HepG2 (cell line): Measurements from ENCODE around the gene CRYM. TPM values are rescaled to one million over a fixed set of nuclear protein-coding genes. Genes with fewer than 3 reads are reported as not detected.
A peak's percentile ranks its signal among the peaks of the same experiment; 100 is the strongest.

Source experiments
- ATF7-NPFF ChIP-seq: sonication (generic); formaldehyde crosslinking; IDR thresholded peaks from 2 replicates; pipeline ENCODE4 v1.8.1; 2023; ENCODE audit warnings: mild to moderate bottlenecking, low read depth, missing genetic modification reagents, moderate library complexity
- FIP1L1 ChIP-seq: fragments of 200-400 bp; formaldehyde crosslinking; IDR thresholded peaks from 2 replicates; pipeline ENCODE4 v1.6.1; 2018; ENCODE audit warnings: low read depth, mild to moderate bottlenecking, low read length, moderate library complexity, borderline replicate concordance; ENCODE audit not compliant: insufficient read depth
- FOXM1 ChIP-seq: sonication (generic); formaldehyde crosslinking; IDR thresholded peaks from 2 replicates; pipeline ENCODE4 v1.5.0; 2020; ENCODE audit warnings: missing genetic modification reagents
- FOXP1 ChIP-seq, 2 experiments: fragments of 450-650 bp in 1 of 2; IDR thresholded peaks; 2 replicates each; pipeline ENCODE4 v1.6.1; 2017 to 2018; ENCODE audit warnings: antibody characterized with exemption in 1 of 2
- GPN1 ChIP-seq: sonication (generic); formaldehyde crosslinking; IDR thresholded peaks from 2 replicates; pipeline ENCODE4 v1.5.1; 2020; ENCODE audit warnings: missing genetic modification reagents, borderline replicate concordance
- HMG20A ChIP-seq: IDR thresholded peaks from 2 replicates; pipeline ENCODE4 v1.6.1; 2016; ENCODE audit warnings: borderline replicate concordance
- IRX3 ChIP-seq: sonication (generic); formaldehyde crosslinking; IDR thresholded peaks from 2 replicates; pipeline ENCODE4 v1.8.1; 2023; ENCODE audit warnings: mild to moderate bottlenecking, low read depth, missing genetic modification reagents, borderline replicate concordance
- NFYB ChIP-seq: sonication (generic); formaldehyde crosslinking; IDR thresholded peaks from 2 replicates; pipeline ENCODE4 v1.4.0; 2020; ENCODE audit warnings: missing genetic modification reagents
- NFYC ChIP-seq: IDR thresholded peaks from 2 replicates; pipeline ENCODE4 v1.6.1; 2016; ENCODE audit warnings: missing genetic modification reagents, missing compliant biosample characterization
- PITX1 ChIP-seq: sonication (generic); formaldehyde crosslinking; IDR thresholded peaks from 2 replicates; pipeline ENCODE4 v1.5.1; 2020; ENCODE audit warnings: mild to moderate bottlenecking, missing genetic modification reagents
- SP140L ChIP-seq: sonication (generic); formaldehyde crosslinking; IDR thresholded peaks from 2 replicates; pipeline ENCODE4 v1.4.0; 2020; ENCODE audit warnings: missing genetic modification reagents, borderline replicate concordance
- ZBTB38 ChIP-seq: sonication (generic); formaldehyde crosslinking; IDR thresholded peaks from 2 replicates; pipeline ENCODE4 v1.5.1; 2020; ENCODE audit warnings: mild to moderate bottlenecking, missing genetic modification reagents
- ZBTB42 ChIP-seq: sonication (generic); formaldehyde crosslinking; IDR thresholded peaks from 2 replicates; pipeline ENCODE4 v1.5.0; 2020; ENCODE audit warnings: mild to moderate bottlenecking, missing genetic modification reagents
- ZNF10 ChIP-seq: sonication (generic); formaldehyde crosslinking; IDR thresholded peaks from 2 replicates; pipeline ENCODE4 v1.4.0; 2020; ENCODE audit warnings: mild to moderate bottlenecking, low read depth, missing genetic modification reagents, borderline replicate concordance
- ZNF281 ChIP-seq: sonication (generic); formaldehyde crosslinking; IDR thresholded peaks from 2 replicates; pipeline ENCODE4 v1.4.0; 2020; ENCODE audit warnings: missing genetic modification reagents, borderline replicate concordance
- ZNF317 ChIP-seq: sonication (generic); formaldehyde crosslinking; IDR thresholded peaks from 2 replicates; pipeline ENCODE4 v1.5.0; 2020; ENCODE audit warnings: mild to moderate bottlenecking, missing genetic modification reagents
- ZNF333 ChIP-seq: sonication (generic); formaldehyde crosslinking; IDR thresholded peaks from 2 replicates; pipeline ENCODE4 v1.4.0; 2020; ENCODE audit warnings: mild to moderate bottlenecking, missing genetic modification reagents, borderline replicate concordance
- ZNF354B ChIP-seq: sonication (generic); formaldehyde crosslinking; IDR thresholded peaks from 2 replicates; pipeline ENCODE4 v1.8.0; 2022; ENCODE audit warnings: mild to moderate bottlenecking, missing genetic modification reagents
- ZNF414 ChIP-seq: sonication (generic); formaldehyde crosslinking; IDR thresholded peaks from 2 replicates; pipeline ENCODE4 v1.5.0; 2020; ENCODE audit warnings: missing genetic modification reagents
- ZNF562 ChIP-seq: sonication (generic); formaldehyde crosslinking; IDR thresholded peaks from 2 replicates; pipeline ENCODE4 v1.8.0; 2022; ENCODE audit warnings: missing genetic modification reagents, borderline replicate concordance
- ZNF569 ChIP-seq: sonication (generic); formaldehyde crosslinking; IDR thresholded peaks from 2 replicates; pipeline ENCODE4 v1.5.0; 2020; ENCODE audit warnings: mild to moderate bottlenecking, missing genetic modification reagents, moderate library complexity, borderline replicate concordance
- ZNF570 ChIP-seq: sonication (generic); formaldehyde crosslinking; IDR thresholded peaks from 2 replicates; pipeline ENCODE4 v1.4.0; 2020; ENCODE audit warnings: mild to moderate bottlenecking, missing genetic modification reagents, borderline replicate concordance
- ZNF841 ChIP-seq: sonication (generic); formaldehyde crosslinking; IDR thresholded peaks from 2 replicates; pipeline ENCODE4 v1.8.1; 2023; ENCODE audit warnings: missing genetic modification reagents, borderline replicate concordance
- polyA plus RNA-seq, 8 experiments: library from polyadenylated mRNA; depleted of rRNA in 3 of 8; stranded (reverse) in 7 of 8; unstranded in 1 of 8; fragments of >200 nt; fragmentation: Illumina TruSeq in 4 of 8; extraction: Trizol in 4 of 8; gene quantifications; 2 replicates each; pipeline versions ENCODE4 v1.2.1 to v1.2.3, GENCODE V29; 2011 to 2016; ENCODE audit warnings: low read depth in 4 of 8, missing spikeins in 1 of 8, mixed read lengths in 1 of 8; ENCODE audit not compliant: insufficient read depth in 1 of 8
- total RNA-seq, 5 experiments: library from RNA; depleted of rRNA; stranded (reverse); fragments of >200 nt; fragmentation: Illumina TruSeq; extraction: Trizol; gene quantifications; 2 replicates each; pipeline ENCODE4 v1.2.3, GENCODE V29; 2016; ENCODE audit warnings: low read depth in 1 of 5
- TF ChIP-seq, protein P1 (sequence below): sonication (generic); formaldehyde crosslinking; IDR thresholded peaks from 2 replicates; pipeline ENCODE4 v1.4.0; 2020; ENCODE audit warnings: mild to moderate bottlenecking, missing genetic modification reagents
- TF ChIP-seq, protein P2 (sequence below): sonication (generic); formaldehyde crosslinking; IDR thresholded peaks from 2 replicates; pipeline ENCODE4 v1.4.0; 2020; ENCODE audit warnings: missing genetic modification reagents, borderline replicate concordance

CRYM gene
- total and polyA plus RNA-seq, 2 of the 13 experiments (the other 11 are each of a cell fraction or from before 2014, with no cell fraction given): 1.9 to 2.2 TPM

GRCh38 chr16:21277927-21278706 lies at the start of gene CRYM (continued):
- TF ChIP-seq ZNF317 (CRISPR knock-in tag) (no peak), FIP1L1 (no peak), IRX3 (CRISPR knock-in tag) (peak; percentile 74; the same call in 1 of the 2 replicates), ZNF281 (CRISPR knock-in tag) (peak; percentile 72; the same call in 1 of the 2 replicates), ZNF10 (CRISPR knock-in tag) (no peak), ZNF354B (CRISPR knock-in tag) (no peak), GPN1 (CRISPR knock-in tag) (no peak), ZNF569 (CRISPR knock-in tag) (no peak), PITX1 (CRISPR knock-in tag) (peak; percentile 67), NFYC (CRISPR knock-in tag) (no peak; the same call in 1 of the 2 replicates), ZBTB38 (CRISPR knock-in tag) (peak; percentile 90), ATF7-NPFF (no peak; the same call in 1 of the 2 replicates), ZNF414 (CRISPR knock-in tag) (peak; percentile 60), HMG20A (CRISPR knock-in tag) (peak; percentile 13; the same call in 1 of the 2 replicates), FOXM1 (CRISPR knock-in tag) (no peak), ZBTB42 (CRISPR knock-in tag) (no peak), ZNF570 (CRISPR knock-in tag) (no peak), NFYB (CRISPR knock-in tag) (no peak; the same call in 1 of the 2 replicates), ZNF562 (CRISPR knock-in tag) (no peak), ZNF841 (CRISPR knock-in tag) (no peak), SP140L (no peak; the same call in 1 of the 2 replicates), FOXP1 (IDR thresholded peaks at IDR 0.05) (no peak), FOXP1 (CRISPR knock-in tag; IDR thresholded peaks at IDR 0.05) (no peak), ZNF333 (CRISPR knock-in tag) (peak; percentile 50; the same call in 1 of the 2 replicates)
- TF ChIP-seq, protein P1, sequence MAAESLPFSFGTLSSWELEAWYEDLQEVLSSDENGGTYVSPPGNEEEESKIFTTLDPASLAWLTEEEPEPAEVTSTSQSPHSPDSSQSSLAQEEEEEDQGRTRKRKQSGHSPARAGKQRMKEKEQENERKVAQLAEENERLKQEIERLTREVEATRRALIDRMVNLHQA (CRISPR knock-in tag): no peak
- TF ChIP-seq, protein P2, sequence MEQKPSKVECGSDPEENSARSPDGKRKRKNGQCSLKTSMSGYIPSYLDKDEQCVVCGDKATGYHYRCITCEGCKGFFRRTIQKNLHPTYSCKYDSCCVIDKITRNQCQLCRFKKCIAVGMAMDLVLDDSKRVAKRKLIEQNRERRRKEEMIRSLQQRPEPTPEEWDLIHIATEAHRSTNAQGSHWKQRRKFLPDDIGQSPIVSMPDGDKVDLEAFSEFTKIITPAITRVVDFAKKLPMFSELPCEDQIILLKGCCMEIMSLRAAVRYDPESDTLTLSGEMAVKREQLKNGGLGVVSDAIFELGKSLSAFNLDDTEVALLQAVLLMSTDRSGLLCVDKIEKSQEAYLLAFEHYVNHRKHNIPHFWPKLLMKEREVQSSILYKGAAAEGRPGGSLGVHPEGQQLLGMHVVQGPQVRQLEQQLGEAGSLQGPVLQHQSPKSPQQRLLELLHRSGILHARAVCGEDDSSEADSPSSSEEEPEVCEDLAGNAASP (CRISPR knock-in tag): peak; percentile 84
